ENCODE data around the gene RNF144B. TPM values are rescaled to one million over a fixed set of nuclear protein-coding genes. Genes with fewer than 3 reads are reported as not detected.
A peak's percentile ranks its signal among the peaks of the same experiment; 100 is the strongest.

Gene RNF144B
- total and polyA plus RNA-seq, 8 donors, result 1.7 to 81.7 (median 5.1) TPM

DNA sequence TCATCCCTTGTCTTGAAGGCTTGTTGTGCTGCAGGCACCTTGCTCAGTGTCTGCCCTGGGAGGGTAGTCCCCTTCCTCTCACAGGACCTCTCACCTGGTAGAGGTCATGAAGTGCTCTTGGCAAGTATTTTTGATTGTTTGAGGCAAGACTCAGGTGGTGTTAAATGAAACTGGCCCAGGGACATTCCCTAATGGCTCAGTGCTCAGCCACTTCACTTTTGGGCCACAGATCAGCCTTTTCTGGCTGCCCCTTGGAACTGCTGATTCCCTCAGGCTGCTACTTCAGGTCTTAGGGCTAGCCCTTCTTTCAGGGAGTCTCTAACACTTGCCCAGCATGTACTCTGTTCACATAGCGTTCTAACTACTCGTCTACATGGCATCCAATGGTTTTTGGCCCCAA is 111.3 kb downstream of the RNF144B start:
- Histone ChIP-seq H3K27ac (no peak overlapping the region), H3K36me3 (no peaks in the 10 kb centered on the region), H3K27me3 (no peaks in the 10 kb centered on the region), H3K4me1 (peaks cover under 1 to 50% (median 29%) of the 10 kb centered on the region in 4 donors), H3K4me3 (no peak overlapping the region), H3K9me3 (no peaks in the 10 kb centered on the region)
- TF ChIP-seq EP300 (IDR thresholded peaks at IDR 0.05) (no peak), POLR2AphosphoS5 (IDR thresholded peaks at IDR 0.05) (no peak), CTCF (IDR thresholded peaks at IDR 0.05) (no peak), POLR2A (IDR thresholded peaks at IDR 0.05) (no peak)
- intact Hi-C loops (cut with DNase I; ENCODE audit: low total_unique reads), result no loop called here
- WGBS, 5 donors, result 42 to 81% (median 50%) methylated on average over 2 of the region's 2 CpGs
- no peak for DNase-seq

- intact Hi-C loops (cut with DNase I; ENCODE audit: low total_unique reads), result no loop called here
- Histone ChIP-seq H3K9me3 (no peaks in the 10 kb centered on the region), H3K4me3 (no peak overlapping the region), H3K36me3 (no peaks in the 10 kb centered on the region), H3K27ac (peak overlapping the region in 1 of 5 donors; percentile 17), H3K4me1 (peaks cover 0 to 31% (median 20%) of the 10 kb centered on the region in 4 donors), H3K27me3 (no peaks in the 10 kb centered on the region)
- no peak for DNase-seq
- WGBS, 5 donors, result 94 to 97% (median 96%) methylated on average over 12 of the region's 12 CpGs
- no peak for TF ChIP-seq POLR2A (IDR thresholded peaks at IDR 0.05)
- TF ChIP-seq POLR2AphosphoS5 (IDR thresholded peaks at IDR 0.05), result no peak
- TF ChIP-seq CTCF (IDR thresholded peaks at IDR 0.05), result no peak
- TF ChIP-seq EP300 (IDR thresholded peaks at IDR 0.05), result no peak
Observed at GRCh38 chr6:18500921-18501662, 113.9 kb downstream of the RNF144B start.

DNA sequence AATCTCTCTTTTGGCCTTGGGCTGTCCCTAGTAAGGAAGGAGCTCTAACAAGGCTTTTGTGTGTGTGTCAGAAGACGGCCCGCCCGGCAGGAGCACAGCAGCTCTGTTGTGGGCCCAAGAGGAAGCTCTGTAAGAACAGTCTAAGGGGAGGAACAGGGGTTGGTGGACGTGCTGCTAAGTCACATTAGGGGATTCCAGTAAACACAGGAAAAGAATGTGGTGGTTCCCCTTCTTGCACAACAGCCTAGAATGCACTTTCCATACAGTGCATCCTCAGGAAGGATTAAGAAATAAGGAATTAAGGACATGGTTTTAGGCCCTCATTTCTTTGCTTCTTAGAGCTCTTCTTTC is 114.5 kb downstream of the RNF144B start:
- no peaks in the 10 kb centered on the region for H3K27me3 ChIP-seq
- intact Hi-C loops (cut with DNase I; ENCODE audit: low total_unique reads), result no loop called here
- no peak for TF ChIP-seq CTCF (IDR thresholded peaks at IDR 0.05)
- no peak for TF ChIP-seq EP300 (IDR thresholded peaks at IDR 0.05)
- TF ChIP-seq POLR2AphosphoS5 (IDR thresholded peaks at IDR 0.05), result peak in 1 of 3 donors; percentile 17
- no peak for TF ChIP-seq POLR2A (IDR thresholded peaks at IDR 0.05)
- no peaks in the 10 kb centered on the region for H3K9me3 ChIP-seq
- H3K36me3 ChIP-seq, result no peaks in the 10 kb centered on the region
- H3K27ac ChIP-seq, result peak overlapping the region in 1 of 5 donors; percentile 17
- DNase-seq, result peak in 1 of 2 donors; percentile 52
- H3K4me3 ChIP-seq, result no peak overlapping the region
- 57 to 85% (median 60%) methylated on average over 4 of the region's 4 CpGs for WGBS, 5 donors
- peaks cover 0 to 26% (median 19%) of the 10 kb centered on the region in 4 donors for H3K4me1 ChIP-seq

GRCh38 chr6:18503206-18503592 is 116.0 kb downstream of the RNF144B start:
- no peaks in the 10 kb centered on the region for H3K9me3 ChIP-seq
- TF ChIP-seq POLR2A (IDR thresholded peaks at IDR 0.05) (no peak), POLR2AphosphoS5 (IDR thresholded peaks at IDR 0.05) (no peak), CTCF (IDR thresholded peaks at IDR 0.05) (no peak), EP300 (IDR thresholded peaks at IDR 0.05) (no peak)
- no peak overlapping the region for H3K4me3 ChIP-seq
- no peaks in the 10 kb centered on the region for H3K36me3 ChIP-seq
- peak overlapping the region in 4 of 5 donors; percentile 47 to 79 (median 56) for H3K27ac ChIP-seq
- no peaks in the 10 kb centered on the region for H3K27me3 ChIP-seq
- intact Hi-C loops (cut with DNase I; ENCODE audit: low total_unique reads), result no loop called here
- peaks cover 0 to 23% (median 10%) of the 10 kb centered on the region in 4 donors for H3K4me1 ChIP-seq
- no peak for DNase-seq

Measured in stomach (tissue), 9 donors.